Measurements from ENCODE around the gene NRG2.

NRG2 gene

DNA sequence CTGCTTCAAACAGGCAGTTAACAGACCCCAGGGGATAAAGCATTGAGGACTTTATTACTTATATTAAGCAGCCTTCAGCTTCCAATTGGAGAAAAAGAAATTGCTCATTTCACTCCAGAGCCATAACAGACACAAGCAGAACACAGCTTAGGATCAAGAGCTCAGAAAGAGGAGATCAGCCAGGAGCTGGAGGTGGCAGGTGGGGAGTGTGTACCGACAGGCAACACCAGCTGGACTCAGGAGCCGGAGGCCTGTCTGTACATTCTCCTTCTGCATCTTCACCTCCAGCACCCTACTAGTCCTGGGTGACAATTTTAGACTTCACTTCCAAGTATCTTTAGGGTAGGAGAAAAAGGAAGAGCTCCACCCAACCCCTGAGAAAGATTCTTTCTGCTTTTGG is 35.8 kb downstream of the NRG2 start:
- Histone ChIP-seq H3K27ac (ENCODE audit: low read length) (no peak overlapping the region), H3K36me3 (ENCODE audit: control insufficient read depth, low read depth, low read length) (no peaks in the 10 kb centered on the region), H3K4me1 (ENCODE audit: control insufficient read depth, low read depth, low read length) (no peaks in the 10 kb centered on the region), H3K27me3 (ENCODE audit: control insufficient read depth, insufficient read depth, low read length) (peaks cover 21% of the 10 kb centered on the region), H3K4me3 (ENCODE audit: low read length) (no peak overlapping the region), H3K9me3 (ENCODE audit: control insufficient read depth, low read depth, low read length) (no peaks in the 10 kb centered on the region), H3K9ac (ENCODE audit: low read length) (no peak overlapping the region)

DNA sequence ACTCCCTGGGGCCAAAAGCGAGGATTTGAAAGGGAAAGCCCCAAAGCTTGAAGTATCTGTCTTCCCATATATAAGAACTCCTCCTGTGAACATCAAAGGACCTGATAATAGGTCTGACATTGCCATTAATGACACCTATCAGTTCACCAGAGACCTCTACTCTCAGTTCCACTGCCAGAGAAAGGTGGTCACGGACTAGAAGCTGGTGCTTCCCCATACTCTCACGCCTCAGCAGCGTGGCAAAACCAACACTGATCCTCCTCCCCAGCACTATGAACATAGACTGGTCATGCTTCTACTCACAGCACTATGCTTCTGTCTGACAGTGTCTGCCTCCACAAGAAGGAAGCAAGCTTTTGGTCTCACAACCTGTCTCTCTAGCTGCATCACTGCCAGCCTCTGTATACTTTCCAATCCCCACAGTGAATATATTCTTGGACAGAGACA is 37.9 kb downstream of the NRG2 start:
- Histone ChIP-seq H3K9ac (ENCODE audit: low read length) (no peak overlapping the region), H3K9me3 (ENCODE audit: control insufficient read depth, low read depth, low read length) (no peaks in the 10 kb centered on the region), H3K27ac (ENCODE audit: low read length) (no peak overlapping the region), H3K36me3 (ENCODE audit: control insufficient read depth, low read depth, low read length) (no peaks in the 10 kb centered on the region), H3K27me3 (ENCODE audit: control insufficient read depth, insufficient read depth, low read length) (peaks cover 14% of the 10 kb centered on the region), H3K4me1 (ENCODE audit: control insufficient read depth, low read depth, low read length) (no peaks in the 10 kb centered on the region), H3K4me3 (ENCODE audit: low read length) (no peak overlapping the region)

- no peak overlapping the region for H3K4me3 ChIP-seq (ENCODE audit: low read length)
- H3K27me3 ChIP-seq (ENCODE audit: control insufficient read depth, insufficient read depth, low read length), result peaks cover 14% of the 10 kb centered on the region
- no peaks in the 10 kb centered on the region for H3K4me1 ChIP-seq (ENCODE audit: control insufficient read depth, low read depth, low read length)
- no peak overlapping the region for H3K27ac ChIP-seq (ENCODE audit: low read length)
- H3K9ac ChIP-seq (ENCODE audit: low read length), result no peak overlapping the region
- no peaks in the 10 kb centered on the region for H3K36me3 ChIP-seq (ENCODE audit: control insufficient read depth, low read depth, low read length)
- no peaks in the 10 kb centered on the region for H3K9me3 ChIP-seq (ENCODE audit: control insufficient read depth, low read depth, low read length)
Observed at GRCh38 chr5:140004174-140004573, 38.9 kb downstream of the NRG2 start.

DNA sequence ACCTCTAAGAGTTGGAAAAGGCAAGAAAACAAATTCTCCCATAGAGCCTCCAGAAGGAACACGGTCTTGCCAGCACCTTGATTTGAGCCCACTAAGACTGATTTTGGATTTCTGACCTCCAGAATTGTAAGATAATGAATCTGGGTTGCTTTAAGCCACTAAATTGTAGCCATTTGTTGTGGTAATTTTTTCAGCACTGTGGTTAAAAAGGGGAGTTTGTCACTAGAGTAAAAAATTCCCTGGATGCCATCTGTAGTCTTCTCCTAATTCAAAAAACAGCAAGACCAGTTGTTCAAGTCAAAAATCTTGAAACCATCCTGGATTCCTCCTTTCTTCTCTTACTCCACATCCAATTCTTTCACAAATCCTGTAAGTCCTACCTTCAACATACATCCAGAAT is 39.6 kb downstream of the NRG2 start:
- Histone ChIP-seq H3K27me3 (ENCODE audit: control insufficient read depth, insufficient read depth, low read length) (peaks cover 14% of the 10 kb centered on the region), H3K9ac (ENCODE audit: low read length) (no peak overlapping the region), H3K9me3 (ENCODE audit: control insufficient read depth, low read depth, low read length) (no peaks in the 10 kb centered on the region), H3K4me3 (ENCODE audit: low read length) (no peak overlapping the region), H3K27ac (ENCODE audit: low read length) (no peak overlapping the region), H3K36me3 (ENCODE audit: control insufficient read depth, low read depth, low read length) (no peaks in the 10 kb centered on the region), H3K4me1 (ENCODE audit: control insufficient read depth, low read depth, low read length) (no peaks in the 10 kb centered on the region)

GRCh38 chr5:140000332-140000731 is 42.8 kb downstream of the NRG2 start:
- H3K4me1 ChIP-seq (ENCODE audit: control insufficient read depth, low read depth, low read length), result no peaks in the 10 kb centered on the region
- no peak overlapping the region for H3K4me3 ChIP-seq (ENCODE audit: low read length)
- H3K9ac ChIP-seq (ENCODE audit: low read length), result no peak overlapping the region
- no peaks in the 10 kb centered on the region for H3K36me3 ChIP-seq (ENCODE audit: control insufficient read depth, low read depth, low read length)
- peaks cover 5% of the 10 kb centered on the region for H3K27me3 ChIP-seq (ENCODE audit: control insufficient read depth, insufficient read depth, low read length)
- no peaks in the 10 kb centered on the region for H3K9me3 ChIP-seq (ENCODE audit: control insufficient read depth, low read depth, low read length)
- no peak overlapping the region for H3K27ac ChIP-seq (ENCODE audit: low read length)

DNA sequence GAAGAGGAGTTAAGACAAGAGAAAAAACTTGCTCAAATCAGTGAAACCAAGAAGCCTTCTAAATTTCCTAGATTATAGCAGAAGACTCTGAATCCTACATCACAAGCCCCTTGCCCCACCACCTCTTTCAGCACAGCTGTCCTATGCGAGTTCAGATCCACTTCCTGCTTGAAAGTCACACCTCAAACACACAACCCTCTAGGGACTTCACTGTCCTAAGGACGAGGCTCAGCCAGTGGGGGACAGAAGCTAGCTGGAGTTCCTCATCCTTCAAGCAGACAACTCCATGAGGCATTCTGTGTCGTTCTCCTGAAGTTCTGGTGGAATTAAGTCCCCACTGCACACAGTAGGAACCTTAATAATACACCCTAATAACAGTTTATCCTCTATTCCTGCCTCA is 44.3 kb downstream of the NRG2 start:
- no peaks in the 10 kb centered on the region for H3K4me1 ChIP-seq (ENCODE audit: control insufficient read depth, low read depth, low read length)
- no peak overlapping the region for H3K27ac ChIP-seq (ENCODE audit: low read length)
- H3K9me3 ChIP-seq (ENCODE audit: control insufficient read depth, low read depth, low read length), result no peaks in the 10 kb centered on the region
- no peaks in the 10 kb centered on the region for H3K36me3 ChIP-seq (ENCODE audit: control insufficient read depth, low read depth, low read length)
- no peak overlapping the region for H3K9ac ChIP-seq (ENCODE audit: low read length)
- H3K4me3 ChIP-seq (ENCODE audit: low read length), result no peak overlapping the region
- no peaks in the 10 kb centered on the region for H3K27me3 ChIP-seq (ENCODE audit: control insufficient read depth, insufficient read depth, low read length)

DNA sequence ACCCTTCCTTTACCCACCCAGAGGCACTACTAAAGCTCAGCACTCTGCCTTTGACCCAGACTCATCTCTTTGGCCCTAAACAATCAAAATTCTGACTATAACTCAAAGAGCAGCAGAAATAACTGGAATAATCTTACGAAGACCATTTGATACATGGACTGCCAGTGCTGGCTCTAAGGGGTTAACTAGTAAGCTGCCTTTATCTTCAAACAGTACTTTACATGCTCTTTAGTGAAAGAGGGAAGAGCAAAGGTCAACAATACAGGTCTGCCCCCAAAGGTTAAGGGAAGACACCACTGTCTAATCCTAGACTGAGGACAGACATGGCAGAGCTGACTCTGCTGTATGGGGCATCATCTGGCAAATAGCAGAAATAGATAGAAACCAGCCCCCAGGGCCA is 45.8 kb downstream of the NRG2 start:
- Histone ChIP-seq H3K4me3 (ENCODE audit: low read length) (no peak overlapping the region), H3K9ac (ENCODE audit: low read length) (no peak overlapping the region), H3K9me3 (ENCODE audit: control insufficient read depth, low read depth, low read length) (no peaks in the 10 kb centered on the region), H3K27ac (ENCODE audit: low read length) (no peak overlapping the region), H3K27me3 (ENCODE audit: control insufficient read depth, insufficient read depth, low read length) (no peaks in the 10 kb centered on the region), H3K4me1 (ENCODE audit: control insufficient read depth, low read depth, low read length) (no peaks in the 10 kb centered on the region), H3K36me3 (ENCODE audit: control insufficient read depth, low read depth, low read length) (no peaks in the 10 kb centered on the region)

DNA sequence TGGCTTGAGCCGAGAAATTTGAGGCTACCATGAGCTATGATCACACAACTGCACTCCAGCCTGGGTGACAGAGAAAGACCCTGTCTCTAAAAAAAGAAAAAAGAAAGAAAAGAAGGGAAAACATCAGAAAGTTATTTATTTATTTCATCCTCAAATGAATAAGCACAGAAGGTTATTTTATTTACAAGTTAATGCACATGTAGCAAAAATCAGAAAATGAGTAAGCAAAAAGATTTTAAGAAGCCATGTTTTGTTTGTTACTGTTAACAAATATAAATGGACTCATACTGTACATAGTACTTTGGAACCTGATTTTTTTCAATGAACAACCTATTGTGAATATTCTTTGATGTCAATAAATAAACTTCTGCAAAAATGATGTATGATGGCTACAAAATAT is 47.2 kb downstream of the NRG2 start:
- Histone ChIP-seq H3K27me3 (ENCODE audit: control insufficient read depth, insufficient read depth, low read length) (no peaks in the 10 kb centered on the region), H3K4me3 (ENCODE audit: low read length) (no peak overlapping the region), H3K9ac (ENCODE audit: low read length) (no peak overlapping the region), H3K4me1 (ENCODE audit: control insufficient read depth, low read depth, low read length) (no peaks in the 10 kb centered on the region), H3K9me3 (ENCODE audit: control insufficient read depth, low read depth, low read length) (no peaks in the 10 kb centered on the region), H3K36me3 (ENCODE audit: control insufficient read depth, low read depth, low read length) (no peaks in the 10 kb centered on the region), H3K27ac (ENCODE audit: low read length) (no peak overlapping the region)

DNA sequence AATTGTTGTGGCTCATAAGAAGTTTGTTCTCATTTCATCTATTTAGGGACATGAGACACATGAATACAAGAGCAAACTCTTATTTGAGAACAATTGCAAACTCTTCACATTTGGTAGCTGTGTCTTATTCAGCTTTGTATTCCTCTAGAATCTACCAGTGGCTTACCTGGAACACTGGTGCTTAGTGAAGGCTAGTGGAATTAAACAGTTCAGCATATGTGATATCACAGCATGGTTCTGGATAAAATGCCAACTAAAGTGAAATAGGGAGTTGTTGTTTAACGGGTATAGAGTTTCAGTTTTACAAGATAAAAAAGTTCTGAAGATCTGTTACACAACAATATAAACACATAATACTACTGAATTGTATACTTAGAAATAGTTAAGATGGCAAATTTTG is 48.9 kb downstream of the NRG2 start:
- Histone ChIP-seq H3K4me3 (ENCODE audit: low read length) (no peak overlapping the region), H3K9me3 (ENCODE audit: control insufficient read depth, low read depth, low read length) (no peaks in the 10 kb centered on the region), H3K36me3 (ENCODE audit: control insufficient read depth, low read depth, low read length) (no peaks in the 10 kb centered on the region), H3K9ac (ENCODE audit: low read length) (no peak overlapping the region), H3K4me1 (ENCODE audit: control insufficient read depth, low read depth, low read length) (no peaks in the 10 kb centered on the region), H3K27me3 (ENCODE audit: control insufficient read depth, insufficient read depth, low read length) (no peaks in the 10 kb centered on the region), H3K27ac (ENCODE audit: low read length) (no peak overlapping the region)

DNA sequence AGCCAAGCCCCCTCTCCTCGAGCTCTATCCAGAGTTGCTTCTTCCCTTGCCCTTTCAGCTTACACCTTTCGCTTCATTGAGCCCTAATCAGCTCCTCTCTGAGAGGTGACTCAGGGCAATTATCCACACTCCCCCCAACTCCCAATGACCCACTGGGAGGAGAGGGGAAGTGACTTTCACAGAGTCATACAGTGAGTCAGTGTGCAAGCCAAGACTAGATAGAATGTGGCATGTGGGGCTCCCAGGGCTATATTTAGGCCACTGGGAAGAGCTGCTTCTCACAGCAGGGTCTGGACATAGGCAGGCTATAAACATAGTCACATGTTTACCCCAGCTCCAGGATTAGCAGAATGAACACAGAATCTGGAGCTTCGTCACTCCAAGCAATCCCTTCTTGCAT is 57.4 kb downstream of the NRG2 start:
- Histone ChIP-seq H3K27me3 (ENCODE audit: control insufficient read depth, insufficient read depth, low read length) (no peaks in the 10 kb centered on the region), H3K27ac (ENCODE audit: low read length) (no peak overlapping the region), H3K4me1 (ENCODE audit: control insufficient read depth, low read depth, low read length) (peaks cover 6% of the 10 kb centered on the region)

GRCh38 chr5:139985290-139985689 is 57.8 kb downstream of the NRG2 start:
- no peaks in the 10 kb centered on the region for H3K9me3 ChIP-seq (ENCODE audit: control insufficient read depth, low read depth, low read length)
- H3K36me3 ChIP-seq (ENCODE audit: control insufficient read depth, low read depth, low read length), result no peaks in the 10 kb centered on the region
- no peaks in the 10 kb centered on the region for H3K27me3 ChIP-seq (ENCODE audit: control insufficient read depth, insufficient read depth, low read length)
- no peak overlapping the region for H3K4me3 ChIP-seq (ENCODE audit: low read length)
- no peak overlapping the region for H3K9ac ChIP-seq (ENCODE audit: low read length)
- H3K27ac ChIP-seq (ENCODE audit: low read length), result no peak overlapping the region
- peaks cover 6% of the 10 kb centered on the region for H3K4me1 ChIP-seq (ENCODE audit: control insufficient read depth, low read depth, low read length)

More for the DNA sequence above, 57.4 kb downstream of the NRG2 start:
- Histone ChIP-seq H3K36me3 (ENCODE audit: control insufficient read depth, low read depth, low read length) (no peaks in the 10 kb centered on the region), H3K9me3 (ENCODE audit: control insufficient read depth, low read depth, low read length) (no peaks in the 10 kb centered on the region), H3K9ac (ENCODE audit: low read length) (no peak overlapping the region), H3K4me3 (ENCODE audit: low read length) (no peak overlapping the region)

GRCh38 chr5:139984816-139985215 is 58.3 kb downstream of the NRG2 start:
- Histone ChIP-seq H3K9ac (ENCODE audit: low read length) (no peak overlapping the region), H3K27ac (ENCODE audit: low read length) (no peak overlapping the region), H3K4me3 (ENCODE audit: low read length) (no peak overlapping the region), H3K36me3 (ENCODE audit: control insufficient read depth, low read depth, low read length) (no peaks in the 10 kb centered on the region), H3K27me3 (ENCODE audit: control insufficient read depth, insufficient read depth, low read length) (no peaks in the 10 kb centered on the region), H3K9me3 (ENCODE audit: control insufficient read depth, low read depth, low read length) (no peaks in the 10 kb centered on the region), H3K4me1 (ENCODE audit: control insufficient read depth, low read depth, low read length) (peaks cover 6% of the 10 kb centered on the region)

- Histone ChIP-seq H3K9me3 (ENCODE audit: control insufficient read depth, low read depth, low read length) (no peaks in the 10 kb centered on the region), H3K27me3 (ENCODE audit: control insufficient read depth, insufficient read depth, low read length) (no peaks in the 10 kb centered on the region), H3K9ac (ENCODE audit: low read length) (no peak overlapping the region), H3K27ac (ENCODE audit: low read length) (no peak overlapping the region), H3K4me1 (ENCODE audit: control insufficient read depth, low read depth, low read length) (peaks cover 6% of the 10 kb centered on the region), H3K36me3 (ENCODE audit: control insufficient read depth, low read depth, low read length) (no peaks in the 10 kb centered on the region), H3K4me3 (ENCODE audit: low read length) (no peak overlapping the region)
Observed at GRCh38 chr5:139982975-139983240, 60.2 kb downstream of the NRG2 start.
